Measurements from ENCODE around the gene GRIN3A. TPM values are rescaled to one million over a fixed set of nuclear protein-coding genes. Genes with fewer than 3 reads are reported as not detected.
A peak's percentile ranks its signal among the peaks of the same experiment; 100 is the strongest.

GRIN3A gene
- total RNA-seq, 1 donor from 2014 or later, result 0.15 TPM

DNA sequence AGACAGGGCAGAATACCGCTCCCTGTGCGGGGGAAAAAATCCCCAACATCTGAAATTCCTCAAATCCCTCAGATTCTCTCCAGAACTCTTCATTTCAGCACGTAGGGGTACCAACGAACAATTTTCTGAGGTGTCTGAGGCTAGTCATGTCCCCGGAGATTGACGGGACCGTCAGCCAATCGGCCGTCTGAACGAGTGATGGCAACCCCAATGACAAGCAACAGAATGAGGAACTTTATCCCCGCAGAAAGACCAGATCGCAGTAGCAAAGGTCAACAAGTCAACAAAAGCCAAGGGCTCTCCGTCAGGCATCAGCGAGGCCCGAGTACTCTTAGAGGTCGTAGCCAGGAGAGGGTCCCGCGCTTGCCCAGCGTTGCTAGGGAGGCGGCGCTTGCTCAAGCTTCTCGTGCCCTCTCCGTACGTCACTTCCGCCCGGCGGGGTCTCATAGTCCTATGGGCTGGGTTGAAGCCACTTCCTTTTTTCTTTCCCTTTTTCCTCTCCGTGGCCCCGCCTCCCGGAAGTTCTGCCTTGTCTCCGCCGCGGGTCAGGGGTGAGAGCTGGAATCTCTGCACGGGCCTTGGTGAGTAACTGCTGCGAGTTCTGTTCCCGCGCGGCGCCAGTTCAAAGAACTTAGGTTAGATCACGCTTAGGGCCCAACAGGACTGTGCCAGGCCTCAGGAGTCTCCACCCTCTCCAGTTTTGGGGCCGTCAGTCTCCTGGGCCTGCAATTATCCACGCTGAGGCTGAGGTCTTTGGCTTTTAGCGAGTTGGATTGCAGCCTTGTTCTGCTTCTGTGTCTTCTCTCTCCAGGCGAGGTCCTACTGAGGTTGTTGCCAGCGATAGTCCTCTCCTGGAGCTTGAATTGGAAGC is 204.9 kb downstream of the GRIN3A start, which contains the start of gene RNF20:
RNF20 (plus strand) TSS at position 520 of the 871 bp plus-strand sequence. CDS start 1,571 bp downstream, outside the sequence.
- Mint-ChIP-seq H3K9me3 (ENCODE audit: unreplicated experiment) (no peaks in the 10 kb centered on the region), H3K27me3 (ENCODE audit: unreplicated experiment) (peaks cover 2% of the 10 kb centered on the region), H3K4me1 (ENCODE audit: low read depth, unreplicated experiment) (peaks cover 4% of the 10 kb centered on the region), H3K27ac (ENCODE audit: unreplicated experiment) (peak within 1 kb of the TSS; percentile 93), H3K4me3 (ENCODE audit: unreplicated experiment) (peak within 1 kb of the TSS; percentile 93), H3K36me3 (ENCODE audit: unreplicated experiment) (no peaks in the 10 kb centered on the region)
- peak; percentile 100 for DNase-seq
- TF ChIP-seq, protein P1, sequence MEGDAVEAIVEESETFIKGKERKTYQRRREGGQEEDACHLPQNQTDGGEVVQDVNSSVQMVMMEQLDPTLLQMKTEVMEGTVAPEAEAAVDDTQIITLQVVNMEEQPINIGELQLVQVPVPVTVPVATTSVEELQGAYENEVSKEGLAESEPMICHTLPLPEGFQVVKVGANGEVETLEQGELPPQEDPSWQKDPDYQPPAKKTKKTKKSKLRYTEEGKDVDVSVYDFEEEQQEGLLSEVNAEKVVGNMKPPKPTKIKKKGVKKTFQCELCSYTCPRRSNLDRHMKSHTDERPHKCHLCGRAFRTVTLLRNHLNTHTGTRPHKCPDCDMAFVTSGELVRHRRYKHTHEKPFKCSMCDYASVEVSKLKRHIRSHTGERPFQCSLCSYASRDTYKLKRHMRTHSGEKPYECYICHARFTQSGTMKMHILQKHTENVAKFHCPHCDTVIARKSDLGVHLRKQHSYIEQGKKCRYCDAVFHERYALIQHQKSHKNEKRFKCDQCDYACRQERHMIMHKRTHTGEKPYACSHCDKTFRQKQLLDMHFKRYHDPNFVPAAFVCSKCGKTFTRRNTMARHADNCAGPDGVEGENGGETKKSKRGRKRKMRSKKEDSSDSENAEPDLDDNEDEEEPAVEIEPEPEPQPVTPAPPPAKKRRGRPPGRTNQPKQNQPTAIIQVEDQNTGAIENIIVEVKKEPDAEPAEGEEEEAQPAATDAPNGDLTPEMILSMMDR (IDR thresholded peaks at IDR 0.05; ENCODE audit: partially characterized antibody, unreplicated experiment), result no peak

DNA sequence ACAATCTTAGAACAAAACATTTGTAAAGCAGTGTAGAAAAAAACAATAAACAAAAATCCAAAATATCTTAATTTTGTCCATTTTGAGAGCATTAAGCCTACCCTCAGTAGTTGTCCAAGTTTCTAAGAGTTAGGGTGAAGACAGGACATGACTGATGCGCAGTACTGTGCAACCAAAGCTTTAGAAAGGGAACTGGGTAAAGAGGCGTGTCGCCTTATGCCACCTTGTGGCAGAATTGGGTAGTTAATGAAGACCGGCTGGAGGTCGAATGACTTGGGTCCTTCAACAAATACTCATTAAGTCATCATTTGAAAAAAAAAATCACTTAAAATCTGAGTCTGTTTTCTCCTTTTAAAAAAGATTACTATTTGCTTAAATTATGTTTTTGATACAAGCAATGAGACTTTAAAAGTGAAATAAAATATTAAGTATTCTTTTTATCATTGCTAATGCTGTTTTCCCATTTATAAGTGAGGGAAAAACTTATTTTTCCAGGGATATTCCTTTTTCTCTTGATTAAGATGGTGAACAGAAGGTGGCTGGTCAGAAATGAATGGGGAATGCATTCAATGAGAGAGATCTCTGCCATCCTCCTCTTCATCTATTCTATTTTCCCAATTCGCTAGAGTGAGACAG is 208.3 kb downstream of the GRIN3A start:
- no peak overlapping the region for H3K4me3 Mint-ChIP-seq (ENCODE audit: unreplicated experiment)
- no peaks in the 10 kb centered on the region for H3K9me3 Mint-ChIP-seq (ENCODE audit: unreplicated experiment)
- H3K4me1 Mint-ChIP-seq (ENCODE audit: low read depth, unreplicated experiment), result peaks cover 4% of the 10 kb centered on the region
- no peaks in the 10 kb centered on the region for H3K36me3 Mint-ChIP-seq (ENCODE audit: unreplicated experiment)
- H3K27me3 Mint-ChIP-seq (ENCODE audit: unreplicated experiment), result peaks cover 2% of the 10 kb centered on the region
- DNase-seq, result peak; percentile 72
- H3K27ac Mint-ChIP-seq (ENCODE audit: unreplicated experiment), result no peak overlapping the region
- TF ChIP-seq, protein P1 (IDR thresholded peaks at IDR 0.05; ENCODE audit: partially characterized antibody, unreplicated experiment), result peak; percentile 90

DNA sequence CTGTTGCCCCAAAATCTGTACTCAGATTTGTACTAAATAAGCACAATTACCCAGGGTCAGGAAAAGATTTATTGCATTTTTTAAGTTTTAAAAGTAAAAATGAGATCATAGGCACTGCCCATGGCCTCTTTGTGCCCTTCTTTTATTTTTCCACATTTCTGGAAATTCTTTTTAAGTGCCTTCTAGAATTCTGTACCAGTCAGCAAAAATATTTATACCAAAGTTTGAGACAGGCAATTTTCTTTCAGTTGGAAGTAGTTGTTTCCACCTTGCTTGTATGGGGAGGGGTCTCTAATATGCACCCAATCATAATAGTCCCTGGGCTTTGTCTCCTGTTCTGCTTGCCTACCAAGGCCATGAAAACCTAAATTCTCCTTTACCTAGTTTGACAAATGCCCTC is 210.4 kb downstream of the GRIN3A start:
- TF ChIP-seq, protein P1 (IDR thresholded peaks at IDR 0.05; ENCODE audit: partially characterized antibody, unreplicated experiment), result no peak
- Mint-ChIP-seq H3K4me1 (ENCODE audit: low read depth, unreplicated experiment) (peaks cover 3% of the 10 kb centered on the region), H3K4me3 (ENCODE audit: unreplicated experiment) (no peak overlapping the region), H3K36me3 (ENCODE audit: unreplicated experiment) (no peaks in the 10 kb centered on the region), H3K27me3 (ENCODE audit: unreplicated experiment) (no peaks in the 10 kb centered on the region), H3K27ac (ENCODE audit: unreplicated experiment) (no peak overlapping the region), H3K9me3 (ENCODE audit: unreplicated experiment) (no peaks in the 10 kb centered on the region)
- no peak for DNase-seq

DNA sequence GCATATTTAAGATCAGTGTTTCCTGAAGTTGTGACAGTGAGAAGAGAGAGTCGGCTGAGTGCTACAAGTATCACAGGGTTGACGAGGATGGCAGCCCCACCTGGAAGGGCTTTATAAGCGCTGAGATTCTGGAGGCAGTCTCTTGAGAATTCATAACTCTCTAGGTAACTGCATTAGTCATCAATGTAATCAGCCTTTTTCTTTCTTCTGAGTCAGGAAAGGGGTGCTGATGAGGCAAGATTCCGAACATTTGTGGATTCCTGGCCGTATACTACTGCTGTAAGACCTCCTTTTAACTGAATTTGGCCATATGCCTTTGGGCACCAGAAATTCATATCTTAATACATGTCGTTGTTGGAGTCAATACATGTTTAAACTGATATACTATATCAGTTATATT is 211.4 kb downstream of the GRIN3A start:
- H3K27me3 Mint-ChIP-seq (ENCODE audit: unreplicated experiment), result no peaks in the 10 kb centered on the region
- DNase-seq, result no peak

More for the DNA sequence above, 211.4 kb downstream of the GRIN3A start:
- Mint-ChIP-seq H3K4me3 (ENCODE audit: unreplicated experiment) (no peak overlapping the region), H3K27ac (ENCODE audit: unreplicated experiment) (no peak overlapping the region), H3K36me3 (ENCODE audit: unreplicated experiment) (no peaks in the 10 kb centered on the region), H3K9me3 (ENCODE audit: unreplicated experiment) (no peaks in the 10 kb centered on the region), H3K4me1 (ENCODE audit: low read depth, unreplicated experiment) (no peaks in the 10 kb centered on the region)
- TF ChIP-seq, protein P1 (IDR thresholded peaks at IDR 0.05; ENCODE audit: partially characterized antibody, unreplicated experiment), result no peak

Data from glutamatergic neuron (in vitro differentiated cells).